GM23248 (cell line): Measurements from ENCODE around the gene CFTR.

Source experiments
- EZH2 ChIP-seq: fragments of 200-600 bp; sonication (generic); IDR thresholded peaks from 2 replicates; pipeline ENCODE4 v1.6.1; 2018; ENCODE audit warnings: antibody characterized with exemption, mild to moderate bottlenecking; ENCODE audit not compliant: insufficient read depth, poor library complexity, severe bottlenecking
- EZH2phosphoT487 ChIP-seq: fragments of 200-600 bp; sonication (generic); IDR thresholded peaks from 2 replicates; pipeline ENCODE4 v1.6.1; 2018; ENCODE audit warnings: antibody characterized with exemption, moderate library complexity, mild to moderate bottlenecking, low read depth; ENCODE audit not compliant: insufficient read depth

- TF ChIP-seq EZH2phosphoT487 (no peak), EZH2 (no peak)
These were observed 195.9 kb downstream of the CFTR start for GRCh38 chr7:117675497-117676435.
